Esophagus muscularis mucosa (tissue), 3 donors: ENCODE data around the gene TBC1D8.

Experiments
- CTCF ChIP-seq, 3 experiments: fragments of 200-600 bp in 2 of 3; fragments of 450-650 bp in 1 of 3; sonication (generic) in 2 of 3; IDR thresholded peaks; one replicate each; pipeline ENCODE4 v1.5.1; 2017 to 2019; ENCODE audit warnings: antibody characterized with exemption in 3 of 3, mild to moderate bottlenecking in 2 of 3, moderate library complexity in 1 of 3
- POLR2A ChIP-seq: fragments of 450-650 bp; IDR thresholded peaks from one replicate; pipeline ENCODE4 v1.6.1; 2017; ENCODE audit warnings: antibody characterized with exemption, moderate library complexity, mild to moderate bottlenecking, low read depth
- POLR2AphosphoS5 ChIP-seq, 2 donors: sonication (generic); formaldehyde crosslinking; IDR thresholded peaks; one replicate each; pipeline ENCODE4 v1.6.1; 2017; ENCODE audit warnings: antibody characterized with exemption in 2 of 2

- TF ChIP-seq CTCF (IDR thresholded peaks at IDR 0.05), result no peak
- no peak for TF ChIP-seq POLR2A
- no peak for TF ChIP-seq POLR2AphosphoS5 (IDR thresholded peaks at IDR 0.05)
Measured at GRCh38 chr2:100980046-100980445, 171.1 kb downstream of the TBC1D8 start.
